C4-2B (cell line): ENCODE results near the gene CNOT2.

Source experiments
- CTCF ChIP-seq: fragments of 450-650 bp; conservative IDR thresholded peaks from 2 replicates; pipeline ENCODE4 v1.5.1; 2017; ENCODE audit warnings: mild to moderate bottlenecking
- ZFX ChIP-seq: fragments of 450-650 bp; IDR thresholded peaks from 2 replicates; pipeline ENCODE4 v1.6.1; 2017

- TF ChIP-seq CTCF (no peak), ZFX (no peak)
Measured at GRCh38 chr12:70305794-70306193, 62.6 kb downstream of the CNOT2 start.
